ENCODE data around the gene FAM174C.

DNA sequence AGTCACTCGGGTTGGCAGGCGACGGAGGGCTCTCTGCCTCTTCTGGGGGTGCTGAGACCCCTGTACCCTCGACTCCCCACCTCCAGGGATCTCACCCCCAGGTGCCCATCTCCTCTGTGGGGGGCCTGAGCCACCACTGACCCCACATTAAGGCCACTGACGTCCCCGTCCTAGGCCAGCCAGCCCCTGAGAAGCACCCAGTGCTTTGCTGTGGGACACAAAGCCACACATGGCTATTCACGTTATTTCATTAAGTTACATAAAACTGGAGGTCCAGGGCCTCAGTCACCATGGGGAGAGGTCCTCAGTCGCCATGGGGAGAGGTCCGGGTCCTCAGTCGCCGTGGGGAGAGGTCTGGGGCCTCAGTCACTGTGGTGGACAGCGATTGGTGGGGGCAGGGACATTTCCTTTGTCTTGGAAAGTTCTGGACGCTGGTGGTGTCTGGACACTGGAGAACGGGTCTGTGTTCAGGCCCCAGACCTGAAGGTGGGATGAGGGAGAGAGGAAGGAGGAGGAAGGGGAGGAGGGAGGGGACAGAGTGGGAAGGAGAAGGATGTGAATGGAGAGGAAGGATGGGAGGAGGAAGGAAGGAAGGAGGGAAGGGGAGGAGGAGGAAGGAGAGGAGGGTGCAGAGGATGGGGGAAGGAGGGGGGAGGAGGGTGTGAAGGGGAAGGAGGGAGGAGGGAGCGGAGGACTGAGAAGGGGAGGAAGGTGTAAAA is 6.4 kb downstream of the FAM174C start:
- TF ChIP-seq POLR2A (IDR thresholded peaks at IDR 0.05), result no peak
- no peak for TF ChIP-seq CTCF (IDR thresholded peaks at IDR 0.05)
